Retinal pigment epithelial cell (primary cell): Measurements from ENCODE around the gene TRIM27.

ENCODE experiments used
- DNase-seq: peaks from one replicate; pipeline ENCODE4 v3.0.0-alpha.2; 2010; ENCODE audit warnings: low read depth
- H3K4me3 ChIP-seq: 2 replicates; pipeline ENCODE4 v1.5.1; 2011; ENCODE audit warnings: mild to moderate bottlenecking, low read length, control low read depth, moderate library complexity
- TF ChIP-seq, protein P1 (sequence below): conservative IDR thresholded peaks from 2 replicates; pipeline ENCODE4 v1.5.1; 2011; ENCODE audit warnings: low read depth, low read length, control low read depth, inconsistent platforms

TRIM27 gene

DNA sequence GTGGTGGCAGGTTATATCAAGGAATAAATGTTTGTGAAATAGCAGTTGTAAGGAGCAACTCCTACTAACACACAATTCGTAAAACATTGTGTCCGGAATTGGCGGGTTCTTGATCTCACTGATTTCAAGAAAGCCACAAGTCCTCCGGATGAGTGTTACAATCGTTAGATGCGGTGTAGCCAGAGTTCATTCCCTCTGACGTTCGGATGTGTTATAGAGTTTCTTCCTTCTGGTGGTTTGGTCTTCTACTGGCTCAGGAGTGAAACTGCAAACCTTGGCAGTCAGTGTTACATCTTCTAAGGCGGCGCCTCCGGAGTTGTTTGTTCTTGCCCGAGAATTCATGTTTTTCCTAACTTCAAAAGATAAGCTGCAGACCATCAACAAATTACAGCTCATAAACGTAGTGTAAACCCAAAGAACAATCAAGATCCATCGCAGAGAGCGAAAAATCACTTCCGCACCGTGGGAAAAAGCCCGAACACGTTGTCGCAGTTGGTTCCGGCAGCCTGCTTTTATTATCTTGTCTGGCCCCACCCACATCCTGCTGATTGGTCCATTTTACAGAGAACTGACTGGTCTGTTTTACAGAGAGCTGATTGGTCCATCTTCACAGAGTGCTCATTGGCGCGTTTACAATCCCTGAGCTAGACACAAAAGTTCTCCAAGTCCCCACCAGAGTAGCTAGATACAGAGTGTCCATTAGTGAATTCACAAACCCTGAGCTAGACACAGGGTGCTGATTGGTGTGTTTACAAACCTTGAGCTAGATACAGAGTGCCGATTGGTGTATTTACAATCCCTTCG is 58.2 kb downstream of the TRIM27 start:
- no peak for DNase-seq
- TF ChIP-seq, protein P1, sequence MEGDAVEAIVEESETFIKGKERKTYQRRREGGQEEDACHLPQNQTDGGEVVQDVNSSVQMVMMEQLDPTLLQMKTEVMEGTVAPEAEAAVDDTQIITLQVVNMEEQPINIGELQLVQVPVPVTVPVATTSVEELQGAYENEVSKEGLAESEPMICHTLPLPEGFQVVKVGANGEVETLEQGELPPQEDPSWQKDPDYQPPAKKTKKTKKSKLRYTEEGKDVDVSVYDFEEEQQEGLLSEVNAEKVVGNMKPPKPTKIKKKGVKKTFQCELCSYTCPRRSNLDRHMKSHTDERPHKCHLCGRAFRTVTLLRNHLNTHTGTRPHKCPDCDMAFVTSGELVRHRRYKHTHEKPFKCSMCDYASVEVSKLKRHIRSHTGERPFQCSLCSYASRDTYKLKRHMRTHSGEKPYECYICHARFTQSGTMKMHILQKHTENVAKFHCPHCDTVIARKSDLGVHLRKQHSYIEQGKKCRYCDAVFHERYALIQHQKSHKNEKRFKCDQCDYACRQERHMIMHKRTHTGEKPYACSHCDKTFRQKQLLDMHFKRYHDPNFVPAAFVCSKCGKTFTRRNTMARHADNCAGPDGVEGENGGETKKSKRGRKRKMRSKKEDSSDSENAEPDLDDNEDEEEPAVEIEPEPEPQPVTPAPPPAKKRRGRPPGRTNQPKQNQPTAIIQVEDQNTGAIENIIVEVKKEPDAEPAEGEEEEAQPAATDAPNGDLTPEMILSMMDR: no peak
- no peak overlapping the region for H3K4me3 ChIP-seq

DNA sequence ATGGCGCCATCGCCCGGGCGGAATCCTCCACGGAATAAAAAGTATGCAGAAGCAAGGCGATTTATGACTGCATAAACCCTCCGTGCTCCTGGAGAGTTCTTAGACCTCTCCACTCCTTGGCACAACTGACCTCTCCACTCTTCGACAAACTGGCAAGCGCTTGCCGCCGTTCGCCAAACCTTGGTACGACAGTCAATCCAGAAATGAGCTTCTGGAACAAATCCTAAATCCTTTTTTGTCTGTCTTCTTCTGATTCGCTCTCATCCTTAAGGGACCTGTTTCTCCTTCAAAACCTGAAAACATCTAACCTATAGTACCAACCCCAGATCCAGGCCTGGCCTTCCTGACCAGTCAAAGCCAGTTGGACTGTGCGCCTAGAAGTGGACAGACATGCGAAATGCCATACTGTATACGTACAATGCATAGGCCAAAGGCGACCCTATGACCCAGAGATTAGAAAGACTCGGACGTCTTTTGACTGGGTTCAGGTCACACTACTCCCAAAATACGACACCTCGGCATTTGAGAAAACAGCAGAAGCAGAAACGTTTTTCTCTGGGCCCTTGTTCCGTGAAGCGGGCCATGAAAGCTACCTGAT is 59.4 kb downstream of the TRIM27 start:
- DNase-seq: no peak
- peak overlapping the region; percentile 90 for H3K4me3 ChIP-seq
- TF ChIP-seq, protein P1: peak; percentile 39

DNA sequence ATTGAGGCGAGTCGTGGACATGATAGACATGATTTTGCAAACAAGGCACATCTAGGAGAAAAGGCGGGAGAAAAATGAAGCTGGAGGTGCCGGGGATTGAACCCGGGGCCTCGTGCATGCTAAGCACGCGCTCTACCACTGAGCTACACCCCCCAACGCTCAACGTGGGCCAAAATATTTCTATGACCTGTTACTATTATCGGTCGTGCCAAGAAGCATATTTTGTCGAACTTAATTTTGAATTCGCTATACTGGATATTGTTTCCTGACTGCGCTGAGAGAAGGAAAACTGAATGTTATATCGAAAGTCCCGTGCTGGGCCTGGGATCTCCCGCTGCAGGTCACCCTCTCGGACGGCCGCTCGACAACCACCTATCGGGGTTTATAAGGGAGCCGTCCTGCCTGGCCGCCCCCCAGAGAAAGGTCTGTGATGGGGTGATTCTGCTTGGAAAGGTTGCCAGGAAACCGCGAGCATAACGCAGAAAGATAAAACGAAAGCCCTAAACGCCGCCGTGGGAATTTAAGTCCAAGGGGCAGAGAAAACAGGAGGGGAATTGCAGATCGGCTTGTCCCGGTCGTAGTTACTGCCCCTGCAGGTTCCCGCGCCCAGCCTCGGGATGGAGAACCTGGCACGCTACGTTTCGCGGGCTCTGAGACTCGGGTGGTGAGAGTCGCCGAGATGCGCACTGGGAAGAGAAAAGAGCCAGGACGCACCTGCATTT is 60.0 kb downstream of the TRIM27 start:
- H3K4me3 ChIP-seq: peak overlapping the region; percentile 90
- peak; percentile 36 for DNase-seq
- TF ChIP-seq, protein P1: no peak

DNA sequence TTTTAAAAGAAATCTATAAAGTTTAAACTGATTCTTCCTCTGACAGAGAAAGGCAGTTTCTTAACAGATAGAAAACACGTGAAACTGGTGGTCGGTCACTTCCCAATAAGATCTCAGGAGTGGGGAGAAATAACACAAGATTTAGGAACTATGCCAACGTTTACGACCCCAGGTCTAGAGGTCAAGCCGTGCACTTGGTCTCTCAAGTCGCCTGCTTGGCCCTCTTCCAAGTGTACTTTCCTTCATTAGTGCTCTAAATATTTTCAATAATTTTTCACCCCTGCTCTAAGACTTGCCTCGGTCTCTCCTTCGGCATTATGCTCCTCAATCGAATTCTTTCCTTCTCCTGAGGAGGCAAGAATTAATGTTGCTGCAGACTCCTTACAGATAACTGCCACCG is 61.7 kb downstream of the TRIM27 start:
- no peak overlapping the region for H3K4me3 ChIP-seq
- TF ChIP-seq, protein P1: no peak
- no peak for DNase-seq

DNA sequence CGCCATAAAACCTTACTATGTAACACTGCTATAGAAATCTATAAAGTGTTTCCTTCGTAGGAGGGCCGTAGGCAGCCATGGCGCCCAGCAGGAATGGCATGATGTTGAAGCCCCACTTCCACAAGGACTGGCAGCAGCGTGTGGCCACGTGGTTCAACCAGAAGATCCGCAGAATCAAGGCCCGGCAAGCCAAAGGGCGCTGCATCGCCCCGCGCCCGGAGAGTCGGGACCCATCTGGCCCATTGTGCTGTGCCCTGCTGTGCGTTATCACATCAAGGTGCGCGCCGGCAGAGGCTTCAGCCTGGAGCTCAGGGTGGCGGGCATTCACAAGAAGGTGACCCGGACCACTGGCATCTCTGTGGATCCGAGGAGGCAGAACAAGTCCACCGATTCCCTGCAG is 62.4 kb downstream of the TRIM27 start:
- no peak overlapping the region for H3K4me3 ChIP-seq
- TF ChIP-seq, protein P1: no peak
- DNase-seq: no peak

DNA sequence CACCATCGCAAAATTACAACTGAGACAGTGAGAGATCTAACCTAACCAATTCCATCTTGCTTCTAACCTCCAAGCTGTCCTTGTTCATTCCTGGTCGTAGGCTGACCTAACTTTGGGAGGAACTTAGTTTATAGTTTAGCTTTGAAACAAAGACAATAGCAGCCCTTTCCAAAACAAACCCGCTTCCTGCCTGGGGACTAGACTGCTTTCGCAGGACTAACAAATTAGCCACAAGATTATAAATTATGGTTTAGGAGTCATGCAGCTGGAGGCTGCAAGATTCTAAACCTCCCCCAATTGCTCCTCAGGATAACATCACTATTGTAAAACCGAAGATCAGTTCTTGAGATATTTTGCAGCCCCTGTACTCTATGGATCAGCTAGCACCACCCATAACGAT is 63.2 kb downstream of the TRIM27 start:
- H3K4me3 ChIP-seq: no peak overlapping the region

More for the DNA sequence above, 63.2 kb downstream of the TRIM27 start:
- no peak for DNase-seq
- TF ChIP-seq, protein P1: no peak
